HCT116 (cell line): ENCODE results near the gene SH3TC2.

Experiments used
- ATF3 ChIP-seq: IDR thresholded peaks from 2 replicates; pipeline ENCODE4 v1.6.1; 2012
- CTCF ChIP-seq, 3 experiments: fragments of 200-600 bp in 1 of 3; sonication (generic) in 1 of 3; IDR thresholded peaks in 2 of 3; conservative IDR thresholded peaks in 1 of 3; 2 replicates each; pipeline ENCODE4 v1.5.1; 2012 to 2017; ENCODE audit warnings: low read depth in 2 of 3, low read length in 2 of 3, antibody characterized with exemption in 1 of 3, borderline replicate concordance in 1 of 3, control low read depth in 1 of 3, mild to moderate bottlenecking in 1 of 3, mixed read lengths in 1 of 3, mixed run types in 1 of 3, moderate library complexity in 1 of 3; ENCODE audit not compliant: insufficient read depth in 1 of 3
- EGR1 ChIP-seq: IDR thresholded peaks from 2 replicates; pipeline ENCODE4 v1.6.1; 2012; ENCODE audit warnings: low read depth
- ELF1 ChIP-seq: IDR thresholded peaks from 2 replicates; pipeline ENCODE4 v1.6.1; 2012; ENCODE audit warnings: low read depth, borderline replicate concordance
- EZH2 ChIP-seq: fragments of 200-600 bp; sonication (generic); IDR thresholded peaks from 2 replicates; pipeline ENCODE4 v1.6.1; 2017; ENCODE audit warnings: antibody characterized with exemption, mixed run types
- EZH2phosphoT487 ChIP-seq: fragments of 200-600 bp; IDR thresholded peaks from 2 replicates; pipeline ENCODE4 v1.6.1; 2018; ENCODE audit warnings: antibody characterized with exemption, borderline replicate concordance
- FOSL1 ChIP-seq: IDR thresholded peaks from 2 replicates; pipeline ENCODE4 v1.6.1; 2012; ENCODE audit warnings: low read depth
- MAX ChIP-seq: IDR thresholded peaks from 2 replicates; pipeline ENCODE4 v1.6.1; 2012
- POLR2A ChIP-seq: IDR thresholded peaks from 2 replicates; pipeline ENCODE4 v1.7.0; 2011; ENCODE audit warnings: borderline replicate concordance; ENCODE audit not compliant: insufficient read depth, insufficient read length; ENCODE audit errors: extremely low read depth
- REST ChIP-seq: IDR thresholded peaks from 2 replicates; pipeline ENCODE4 v1.6.1; 2012; ENCODE audit warnings: low read depth
- YY1 ChIP-seq: IDR thresholded peaks from 2 replicates; pipeline ENCODE4 v1.6.1; 2011; ENCODE audit warnings: low read length, low read depth, moderate library complexity, mild to moderate bottlenecking; ENCODE audit not compliant: insufficient replicate concordance; ENCODE audit errors: extremely low read depth
- ZBTB33 ChIP-seq: IDR thresholded peaks from 2 replicates; pipeline ENCODE4 v1.6.1; 2011; ENCODE audit warnings: mild to moderate bottlenecking, low read length, moderate library complexity; ENCODE audit not compliant: insufficient replicate concordance; ENCODE audit errors: extremely low read depth
- ZNF274 ChIP-seq: fragments of 200-500 bp; sonication (Bioruptor generic); IDR thresholded peaks from 2 replicates; pipeline ENCODE4 v1.6.1; 2014; ENCODE audit warnings: mild to moderate bottlenecking, low read depth, low read length, inconsistent platforms

- TF ChIP-seq CTCF (IDR thresholded peaks at IDR 0.05 in 2 of 3, conservative IDR thresholded peaks at IDR 0.05 in 1 of 3; ENCODE audit: borderline replicate concordance in 1 of 3, insufficient read depth in 1 of 3, low read depth in 2 of 3, low read length in 2 of 3) (no peak), REST (no peak), YY1 (no peak), ATF3 (no peak), POLR2A (no peak), MAX (no peak), ZBTB33 (no peak), EZH2phosphoT487 (no peak), ZNF274 (no peak), EZH2 (no peak), EGR1 (no peak), ELF1 (no peak), FOSL1 (no peak)
Measured at GRCh38 chr5:148966348-148966747, 96.5 kb downstream of the SH3TC2 start.
